Ascending aorta (tissue), 2 donors: ENCODE measurements around the gene XPNPEP2. TPM values are rescaled to one million over a fixed set of nuclear protein-coding genes. Genes with fewer than 3 reads are reported as not detected.

Experiments used
- DNase-seq, 2 donors: peaks; one replicate each; pipeline ENCODE4 v3.0.0-alpha.2; 2019; ENCODE audit warnings: low spot score in 2 of 2
- H3K27ac ChIP-seq, 2 donors: fragments of 200-600 bp; sonication (generic); one replicate each; pipeline ENCODE4 v1.5.1; 2016 to 2017; ENCODE audit warnings: mild to moderate bottlenecking in 1 of 2
- H3K27me3 ChIP-seq: fragments of 200-600 bp; sonication (generic); one replicate; pipeline ENCODE4 v1.5.1; 2017
- H3K36me3 ChIP-seq, 2 donors: fragments of 200-600 bp; sonication (generic); one replicate each; pipeline ENCODE4 v1.5.1; 2016
- H3K4me1 ChIP-seq, 2 donors: fragments of 200-600 bp; sonication (generic); one replicate each; pipeline ENCODE4 v1.5.1; 2016 to 2017; ENCODE audit warnings: mild to moderate bottlenecking in 1 of 2
- H3K4me3 ChIP-seq, 2 donors: fragments of 200-600 bp; sonication (generic); one replicate each; pipeline ENCODE4 v1.5.1; 2016 to 2017; ENCODE audit warnings: mild to moderate bottlenecking in 1 of 2
- H3K9me3 ChIP-seq, 2 donors: fragments of 200-600 bp; sonication (generic); one replicate each; pipeline ENCODE4 v1.5.1; 2016
- intact Hi-C: fragments of 100-400 bp; cut with DNase I; formaldehyde crosslinking; loops from one replicate; pipeline ENCODE4 v1.15.1; 2023
- total RNA-seq: library from RNA; depleted of rRNA; stranded (reverse); fragments of >200 nt; gene quantifications from one replicate; pipeline ENCODE4 v1.1.0, GENCODE V29; 2016
- TF ChIP-seq, protein P1 (sequence below), 3 experiments: fragments of 200-600 bp in 2 of 3; fragments of 450-650 bp in 1 of 3; sonication (generic) in 2 of 3; IDR thresholded peaks; one replicate each; pipeline ENCODE4 v1.5.1; 2016 to 2019; ENCODE audit warnings: antibody characterized with exemption in 3 of 3, mild to moderate bottlenecking in 1 of 3, moderate library complexity in 1 of 3

Gene XPNPEP2
- total RNA-seq, 1 donor from 2014 or later, result 7.7 TPM

DNA sequence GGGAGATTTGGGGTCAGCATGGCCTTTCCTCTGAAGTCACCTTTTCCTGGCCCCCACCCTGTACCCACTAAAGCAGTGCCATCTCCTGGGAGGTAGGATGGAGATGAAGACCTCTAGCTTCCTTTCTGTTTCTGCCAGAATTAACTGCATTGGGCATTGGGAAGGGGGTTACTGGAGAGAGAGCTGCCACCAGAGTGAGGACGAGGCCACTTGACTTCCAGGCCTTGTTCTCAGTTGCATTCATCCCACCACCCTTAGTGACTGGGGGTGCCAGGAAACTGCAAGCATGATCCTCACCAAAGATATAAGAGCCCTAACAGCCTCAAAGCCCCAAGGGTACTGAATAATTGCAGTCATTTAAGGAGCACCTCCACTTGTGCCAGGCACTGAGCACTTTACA, 56.8 kb downstream of the XPNPEP2 start:
- no peak overlapping the region for H3K4me3 ChIP-seq
- H3K27ac ChIP-seq, result no peak overlapping the region
- no peaks in the 10 kb centered on the region for H3K27me3 ChIP-seq
- intact Hi-C loops, result no loop called here
- no peaks in the 10 kb centered on the region for H3K4me1 ChIP-seq
- TF ChIP-seq, protein P1, sequence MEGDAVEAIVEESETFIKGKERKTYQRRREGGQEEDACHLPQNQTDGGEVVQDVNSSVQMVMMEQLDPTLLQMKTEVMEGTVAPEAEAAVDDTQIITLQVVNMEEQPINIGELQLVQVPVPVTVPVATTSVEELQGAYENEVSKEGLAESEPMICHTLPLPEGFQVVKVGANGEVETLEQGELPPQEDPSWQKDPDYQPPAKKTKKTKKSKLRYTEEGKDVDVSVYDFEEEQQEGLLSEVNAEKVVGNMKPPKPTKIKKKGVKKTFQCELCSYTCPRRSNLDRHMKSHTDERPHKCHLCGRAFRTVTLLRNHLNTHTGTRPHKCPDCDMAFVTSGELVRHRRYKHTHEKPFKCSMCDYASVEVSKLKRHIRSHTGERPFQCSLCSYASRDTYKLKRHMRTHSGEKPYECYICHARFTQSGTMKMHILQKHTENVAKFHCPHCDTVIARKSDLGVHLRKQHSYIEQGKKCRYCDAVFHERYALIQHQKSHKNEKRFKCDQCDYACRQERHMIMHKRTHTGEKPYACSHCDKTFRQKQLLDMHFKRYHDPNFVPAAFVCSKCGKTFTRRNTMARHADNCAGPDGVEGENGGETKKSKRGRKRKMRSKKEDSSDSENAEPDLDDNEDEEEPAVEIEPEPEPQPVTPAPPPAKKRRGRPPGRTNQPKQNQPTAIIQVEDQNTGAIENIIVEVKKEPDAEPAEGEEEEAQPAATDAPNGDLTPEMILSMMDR (IDR thresholded peaks at IDR 0.05), result no peak
- DNase-seq, result peak in 1 of 2 donors; percentile 15
- no peaks in the 10 kb centered on the region for H3K36me3 ChIP-seq
- H3K9me3 ChIP-seq, result no peaks in the 10 kb centered on the region

DNA sequence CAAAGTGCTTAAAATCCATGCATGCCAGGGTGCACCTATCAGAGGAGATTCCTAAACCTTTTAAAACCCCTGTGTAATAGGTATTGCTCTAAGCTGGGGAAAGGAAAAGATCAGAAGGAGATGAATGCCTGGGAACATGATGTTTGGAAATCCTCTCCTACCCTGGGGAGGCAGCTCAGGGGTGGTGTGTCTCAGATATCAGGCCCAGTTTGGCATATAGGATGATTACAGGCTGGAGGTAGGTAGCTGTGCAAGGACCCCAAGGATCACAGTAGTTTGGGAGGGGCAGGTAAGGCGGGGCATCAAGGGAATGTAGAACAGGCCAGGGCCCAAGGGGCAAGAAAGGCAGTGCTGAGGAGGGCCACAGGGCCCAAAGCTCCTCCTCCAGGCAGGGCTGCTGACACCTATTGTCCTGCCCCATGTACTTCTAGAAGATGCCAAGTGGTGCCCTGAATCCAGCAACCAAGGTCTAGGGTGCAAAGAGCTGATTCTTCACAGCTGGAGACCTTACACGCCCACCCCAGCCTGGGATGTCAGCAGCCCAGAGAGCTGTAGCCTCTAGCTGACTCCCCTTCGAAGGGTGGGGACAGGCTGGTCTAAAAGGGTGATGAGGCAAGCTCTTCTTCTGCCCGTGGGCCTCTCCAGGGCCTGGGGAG, 58.6 kb downstream of the XPNPEP2 start:
- Histone ChIP-seq H3K36me3 (no peaks in the 10 kb centered on the region), H3K27ac (no peak overlapping the region), H3K9me3 (no peaks in the 10 kb centered on the region), H3K4me1 (no peaks in the 10 kb centered on the region), H3K27me3 (no peaks in the 10 kb centered on the region), H3K4me3 (no peak overlapping the region)
- intact Hi-C loops, result no loop called here
- peak in 1 of 2 donors; percentile 7 for DNase-seq
- TF ChIP-seq, protein P1 (IDR thresholded peaks at IDR 0.05), result no peak

DNA sequence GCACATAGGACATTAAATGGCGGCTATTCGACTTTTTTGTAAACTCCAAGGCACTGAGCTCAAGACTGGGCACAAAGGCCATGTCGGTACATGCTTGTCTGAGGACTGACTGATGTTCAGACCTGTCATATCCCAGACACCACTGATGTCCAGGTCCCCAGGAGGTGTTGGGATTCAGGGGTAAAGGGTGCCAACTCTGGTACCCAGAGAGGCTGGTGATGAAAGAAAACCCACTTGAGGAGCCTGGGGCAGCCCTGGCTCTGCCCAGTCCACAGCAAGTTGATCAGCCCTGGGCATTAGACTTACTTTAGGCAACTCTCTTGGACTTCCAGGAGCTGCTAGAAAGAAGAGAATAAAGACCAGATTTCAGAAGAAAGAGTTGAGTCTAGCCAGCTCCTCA, 59.7 kb downstream of the XPNPEP2 start:
- Histone ChIP-seq H3K36me3 (no peaks in the 10 kb centered on the region), H3K4me1 (no peaks in the 10 kb centered on the region), H3K27ac (no peak overlapping the region), H3K4me3 (no peak overlapping the region), H3K9me3 (no peaks in the 10 kb centered on the region), H3K27me3 (no peaks in the 10 kb centered on the region)
- TF ChIP-seq, protein P1 (IDR thresholded peaks at IDR 0.05), result no peak
- no peak for DNase-seq
- intact Hi-C loops, result no loop called here

DNA sequence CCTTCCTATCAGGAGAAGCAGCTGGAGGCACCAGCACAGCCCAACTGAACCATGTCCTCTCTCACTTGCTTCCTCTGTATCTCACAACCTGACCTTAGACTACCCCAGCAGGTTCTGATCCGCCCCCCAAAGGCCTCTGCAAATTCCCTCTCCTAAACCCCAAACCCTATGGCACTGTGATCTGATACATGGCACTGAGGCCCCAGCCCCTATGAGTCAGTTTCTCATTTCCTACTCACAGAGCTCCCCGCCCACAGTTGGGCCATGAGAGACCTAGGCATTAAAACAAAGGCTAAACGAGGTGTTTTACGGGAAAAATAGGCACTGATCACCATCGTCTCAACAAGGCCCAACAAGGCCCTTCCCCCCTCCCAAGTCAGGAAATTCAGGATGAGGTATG, 60.1 kb downstream of the XPNPEP2 start:
- TF ChIP-seq, protein P1 (IDR thresholded peaks at IDR 0.05), result no peak
- Histone ChIP-seq H3K27ac (no peak overlapping the region), H3K36me3 (no peaks in the 10 kb centered on the region), H3K9me3 (no peaks in the 10 kb centered on the region), H3K27me3 (no peaks in the 10 kb centered on the region), H3K4me3 (no peak overlapping the region), H3K4me1 (no peaks in the 10 kb centered on the region)
- no peak for DNase-seq
- intact Hi-C loops, result no loop called here

DNA sequence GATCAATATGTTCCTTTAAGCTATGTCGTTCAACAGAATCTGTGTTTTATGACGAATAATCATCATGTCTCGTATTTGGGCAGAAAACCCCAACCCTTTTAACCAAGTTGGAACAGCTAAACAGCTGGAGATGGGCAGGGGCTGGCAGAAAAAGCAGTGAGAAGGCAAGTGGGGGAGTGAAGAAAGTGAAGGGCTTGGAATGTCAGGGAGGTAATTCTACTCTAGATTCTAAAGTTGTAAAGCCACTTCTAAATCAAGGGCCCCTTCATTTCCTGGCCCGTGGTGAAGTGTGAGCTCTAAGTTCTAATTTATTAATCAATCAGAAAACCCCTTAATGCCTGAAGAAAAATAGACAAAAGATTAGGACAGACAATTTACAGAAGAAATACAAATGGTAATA, 61.4 kb downstream of the XPNPEP2 start:
- no peaks in the 10 kb centered on the region for H3K4me1 ChIP-seq
- peaks cover 1 to 3% of the 10 kb centered on the region in 2 donors for H3K36me3 ChIP-seq
- no peak overlapping the region for H3K4me3 ChIP-seq
- intact Hi-C loops, result no loop called here
- no peaks in the 10 kb centered on the region for H3K27me3 ChIP-seq
- no peaks in the 10 kb centered on the region for H3K9me3 ChIP-seq
- no peak for DNase-seq
- no peak overlapping the region for H3K27ac ChIP-seq
- TF ChIP-seq, protein P1 (IDR thresholded peaks at IDR 0.05), result no peak

DNA sequence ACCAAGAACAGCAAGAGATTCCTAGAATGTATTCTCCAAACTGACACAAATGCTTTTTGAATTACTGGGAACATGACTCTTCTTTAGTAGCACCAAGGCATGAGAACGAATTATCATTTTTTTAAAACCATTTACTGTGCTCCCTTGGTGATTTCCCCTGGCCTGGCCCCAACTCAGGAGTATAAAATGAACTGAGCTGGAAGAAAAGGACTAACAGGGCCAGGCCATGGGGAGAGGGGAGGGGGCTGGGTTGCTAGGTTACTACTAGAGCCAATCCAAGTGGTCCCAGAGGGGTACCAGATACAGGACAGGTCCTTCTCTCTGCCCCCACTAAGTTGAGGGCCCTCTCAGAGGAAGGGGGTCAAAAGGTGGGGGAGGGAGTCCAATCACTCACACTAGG, 64.1 kb downstream of the XPNPEP2 start:
- Histone ChIP-seq H3K9me3 (no peaks in the 10 kb centered on the region), H3K36me3 (peaks cover 4 to 13% of the 10 kb centered on the region in 2 donors), H3K4me1 (no peaks in the 10 kb centered on the region), H3K27me3 (no peaks in the 10 kb centered on the region), H3K4me3 (no peak overlapping the region), H3K27ac (no peak overlapping the region)
- TF ChIP-seq, protein P1 (IDR thresholded peaks at IDR 0.05), result no peak
- intact Hi-C loops, result no loop called here
- no peak for DNase-seq
